Measurements from ENCODE around the gene SLC2A6.

- TF ChIP-seq CTCF (IDR thresholded peaks at IDR 0.05 in 4 of 5, conservative IDR thresholded peaks at IDR 0.05 in 1 of 5), result no peak
- TF ChIP-seq POLR2A (IDR thresholded peaks at IDR 0.05), result no peak
Observed at GRCh38 chr9:133488686-133489252, 9.9 kb upstream of the SLC2A6 start.
